AG08395 (cell line): Measurements from ENCODE around the gene SNRPD1.
"Not testable (repeated sequence)": the region's sequence is repeated elsewhere in the genome, so short reads cannot be mapped to it uniquely, and the experiment has no call there.

Source experiments
- DNase-seq: peaks from one replicate; pipeline ENCODE4 v3.0.0; 2012; ENCODE audit warnings: mixed read lengths, low spot score

Gene SNRPD1

GRCh38 chr18:21612125-21613039 lies at the start of gene SNRPD1:
Gene SNRPD1 (plus strand): TSS chr18:21612314. CDS start chr18:21612430, 116 bp downstream.
- peak; percentile 96 for DNase-seq

- no peak for DNase-seq
Observed at GRCh38 chr18:21571772-21572171, 40.3 kb upstream of the SNRPD1 start.

- DNase-seq, result no peak
Observed at GRCh38 chr18:21575656-21576055, 36.5 kb upstream of the SNRPD1 start.

GRCh38 chr18:21584391-21584790 lies 27.7 kb upstream of the SNRPD1 start:
- DNase-seq, result no peak

GRCh38 chr18:21592361-21592760 lies 19.8 kb upstream of the SNRPD1 start:
- not testable (repeated sequence) for DNase-seq

- DNase-seq, result no peak
Observed at GRCh38 chr18:21593540-21594257, 18.4 kb upstream of the SNRPD1 start.

- no peak for DNase-seq
Observed at GRCh38 chr18:21597620-21598019, 14.5 kb upstream of the SNRPD1 start.

- no peak for DNase-seq
Observed at GRCh38 chr18:21598726-21599584, 13.2 kb upstream of the SNRPD1 start.

GRCh38 chr18:21599585-21600525 lies 12.3 kb upstream of the SNRPD1 start:
- peak; percentile 52 for DNase-seq

GRCh38 chr18:21600526-21601410 lies 11.3 kb upstream of the SNRPD1 start, which contains the start of gene ESCO1:
Gene ESCO1 (minus strand): TSS chr18:21600704. CDS start chr18:21574843, 25,861 bp downstream.
- DNase-seq, result peak; percentile 98

GRCh38 chr18:21602299-21602587 lies 9.9 kb upstream of the SNRPD1 start:
- no peak for DNase-seq

GRCh38 chr18:21604671-21605070 lies 7.4 kb upstream of the SNRPD1 start:
- no peak for DNase-seq

- no peak for DNase-seq
Observed at GRCh38 chr18:21605213-21605612, 6.9 kb upstream of the SNRPD1 start.

GRCh38 chr18:21611401-21612124 lies 551 bp upstream of the SNRPD1 start:
- DNase-seq, result not testable (repeated sequence)

- not testable (repeated sequence) for DNase-seq
Observed at GRCh38 chr18:21621640-21622039, 9.5 kb downstream of the SNRPD1 start.

GRCh38 chr18:21629089-21629832 lies 17.1 kb downstream of the SNRPD1 start:
- no peak for DNase-seq

- DNase-seq, result no peak
Observed at GRCh38 chr18:21632393-21632792, 20.3 kb downstream of the SNRPD1 start.

GRCh38 chr18:21634588-21635199 lies 22.6 kb downstream of the SNRPD1 start:
- DNase-seq, result no peak
